ENCODE data around the gene SMYD3.

Gene SMYD3

GRCh38 chr1:246136477-246136876, 370.6 kb downstream of the SMYD3 start:
- H3K9me3 Mint-ChIP-seq: no peaks in the 10 kb centered on the region
- no peak overlapping the region for H3K27ac Mint-ChIP-seq
- no peaks in the 10 kb centered on the region for H3K27me3 Mint-ChIP-seq
- H3K4me3 Mint-ChIP-seq: no peak overlapping the region
- H3K36me3 Mint-ChIP-seq: peaks cover 11% of the 10 kb centered on the region
- peaks cover 10% of the 10 kb centered on the region for H3K4me1 Mint-ChIP-seq

- no peak overlapping the region for H3K4me3 Mint-ChIP-seq
- H3K4me1 Mint-ChIP-seq: peaks cover 5% of the 10 kb centered on the region
- no peaks in the 10 kb centered on the region for H3K27me3 Mint-ChIP-seq
- no peaks in the 10 kb centered on the region for H3K9me3 Mint-ChIP-seq
- peak overlapping the region; percentile 74 for H3K27ac Mint-ChIP-seq
- H3K36me3 Mint-ChIP-seq: peaks cover 8% of the 10 kb centered on the region
Measured at GRCh38 chr1:246134789-246135188, 372.3 kb downstream of the SMYD3 start.

GRCh38 chr1:246131095-246131494, 376.0 kb downstream of the SMYD3 start:
- H3K27ac Mint-ChIP-seq: no peak overlapping the region
- H3K4me1 Mint-ChIP-seq: no peaks in the 10 kb centered on the region
- H3K36me3 Mint-ChIP-seq: peaks cover 7% of the 10 kb centered on the region
- H3K27me3 Mint-ChIP-seq: no peaks in the 10 kb centered on the region
- H3K9me3 Mint-ChIP-seq: no peaks in the 10 kb centered on the region
- no peak overlapping the region for H3K4me3 Mint-ChIP-seq

GRCh38 chr1:246128494-246129069, 378.5 kb downstream of the SMYD3 start:
- no peak overlapping the region for H3K27ac Mint-ChIP-seq
- no peak overlapping the region for H3K4me3 Mint-ChIP-seq
- no peaks in the 10 kb centered on the region for H3K4me1 Mint-ChIP-seq
- H3K27me3 Mint-ChIP-seq: no peaks in the 10 kb centered on the region
- no peaks in the 10 kb centered on the region for H3K9me3 Mint-ChIP-seq
- peaks cover 7% of the 10 kb centered on the region for H3K36me3 Mint-ChIP-seq

- no peaks in the 10 kb centered on the region for H3K27me3 Mint-ChIP-seq
- H3K27ac Mint-ChIP-seq: no peak overlapping the region
- H3K9me3 Mint-ChIP-seq: no peaks in the 10 kb centered on the region
- peaks cover 5% of the 10 kb centered on the region for H3K36me3 Mint-ChIP-seq
- H3K4me3 Mint-ChIP-seq: no peak overlapping the region
- H3K4me1 Mint-ChIP-seq: no peaks in the 10 kb centered on the region
Measured at GRCh38 chr1:246126580-246126979, 380.5 kb downstream of the SMYD3 start.

GRCh38 chr1:246122071-246122470, 385.0 kb downstream of the SMYD3 start:
- Mint-ChIP-seq H3K27ac (no peak overlapping the region), H3K4me1 (peaks cover 8% of the 10 kb centered on the region), H3K9me3 (no peaks in the 10 kb centered on the region), H3K27me3 (no peaks in the 10 kb centered on the region), H3K36me3 (peaks cover 5% of the 10 kb centered on the region), H3K4me3 (no peak overlapping the region)

- no peaks in the 10 kb centered on the region for H3K9me3 Mint-ChIP-seq
- H3K4me1 Mint-ChIP-seq: peaks cover 14% of the 10 kb centered on the region
- no peaks in the 10 kb centered on the region for H3K27me3 Mint-ChIP-seq
- H3K4me3 Mint-ChIP-seq: no peak overlapping the region
- peaks cover 5% of the 10 kb centered on the region for H3K36me3 Mint-ChIP-seq
- no peak overlapping the region for H3K27ac Mint-ChIP-seq
Measured at GRCh38 chr1:246121533-246121932, 385.5 kb downstream of the SMYD3 start.

- Mint-ChIP-seq H3K27ac (peak overlapping the region; percentile 87), H3K9me3 (no peaks in the 10 kb centered on the region), H3K36me3 (peaks cover 4% of the 10 kb centered on the region), H3K27me3 (no peaks in the 10 kb centered on the region), H3K4me1 (peaks cover 28% of the 10 kb centered on the region), H3K4me3 (peak overlapping the region; percentile 80)
Measured at GRCh38 chr1:246117066-246117791, 389.9 kb downstream of the SMYD3 start.

GRCh38 chr1:246114369-246114768, 392.7 kb downstream of the SMYD3 start:
- Mint-ChIP-seq H3K36me3 (peaks cover 2% of the 10 kb centered on the region), H3K4me3 (no peak overlapping the region), H3K4me1 (peaks cover 28% of the 10 kb centered on the region), H3K27me3 (no peaks in the 10 kb centered on the region), H3K9me3 (no peaks in the 10 kb centered on the region), H3K27ac (no peak overlapping the region)

GRCh38 chr1:246113555-246114095, 393.5 kb downstream of the SMYD3 start:
- no peaks in the 10 kb centered on the region for H3K27me3 Mint-ChIP-seq
- peaks cover 2% of the 10 kb centered on the region for H3K36me3 Mint-ChIP-seq
- peaks cover 28% of the 10 kb centered on the region for H3K4me1 Mint-ChIP-seq
- H3K9me3 Mint-ChIP-seq: no peaks in the 10 kb centered on the region
- no peak overlapping the region for H3K4me3 Mint-ChIP-seq
- H3K27ac Mint-ChIP-seq: peak overlapping the region; percentile 41

- Mint-ChIP-seq H3K4me1 (peaks cover 15% of the 10 kb centered on the region), H3K9me3 (no peaks in the 10 kb centered on the region), H3K36me3 (peaks cover 2% of the 10 kb centered on the region), H3K27ac (no peak overlapping the region), H3K4me3 (no peak overlapping the region), H3K27me3 (no peaks in the 10 kb centered on the region)
Measured at GRCh38 chr1:246111570-246111969, 395.5 kb downstream of the SMYD3 start.

GRCh38 chr1:246110343-246111219, 396.5 kb downstream of the SMYD3 start:
- no peak overlapping the region for H3K27ac Mint-ChIP-seq
- no peaks in the 10 kb centered on the region for H3K27me3 Mint-ChIP-seq
- no peaks in the 10 kb centered on the region for H3K9me3 Mint-ChIP-seq
- peaks cover 9% of the 10 kb centered on the region for H3K4me1 Mint-ChIP-seq
- H3K36me3 Mint-ChIP-seq: peaks cover 2% of the 10 kb centered on the region
- H3K4me3 Mint-ChIP-seq: no peak overlapping the region

GRCh38 chr1:246108278-246108925, 398.7 kb downstream of the SMYD3 start:
- peaks cover 5% of the 10 kb centered on the region for H3K36me3 Mint-ChIP-seq
- no peak overlapping the region for H3K4me3 Mint-ChIP-seq
- no peaks in the 10 kb centered on the region for H3K9me3 Mint-ChIP-seq
- H3K27ac Mint-ChIP-seq: no peak overlapping the region
- H3K27me3 Mint-ChIP-seq: no peaks in the 10 kb centered on the region
- no peaks in the 10 kb centered on the region for H3K4me1 Mint-ChIP-seq

GRCh38 chr1:246107516-246108277, 399.4 kb downstream of the SMYD3 start:
- Mint-ChIP-seq H3K9me3 (no peaks in the 10 kb centered on the region), H3K4me3 (no peak overlapping the region), H3K36me3 (peaks cover 6% of the 10 kb centered on the region), H3K27me3 (no peaks in the 10 kb centered on the region), H3K4me1 (no peaks in the 10 kb centered on the region), H3K27ac (no peak overlapping the region)

- Mint-ChIP-seq H3K4me1 (no peaks in the 10 kb centered on the region), H3K27ac (no peak overlapping the region), H3K4me3 (no peak overlapping the region), H3K9me3 (no peaks in the 10 kb centered on the region), H3K27me3 (no peaks in the 10 kb centered on the region), H3K36me3 (peaks cover 10% of the 10 kb centered on the region)
Measured at GRCh38 chr1:246106342-246106763, 400.7 kb downstream of the SMYD3 start.
